ENCODE results near the gene MRPS27. TPM values are rescaled to one million over a fixed set of nuclear protein-coding genes. Genes with fewer than 3 reads are reported as not detected.

Gene MRPS27
- total RNA-seq, 1 donor from 2014 or later, result 56.0 TPM

GRCh38 chr5:72347801-72348308, 27.8 kb upstream of the MRPS27 start:
- no peak for DNase-seq (ENCODE audit: low spot score in 2 of 2, unreplicated experiment in 2 of 2)
- Mint-ChIP-seq H3K36me3 (peaks cover 34% of the 10 kb centered on the region), H3K27me3 (ENCODE audit: low read depth) (no peaks in the 10 kb centered on the region), H3K4me1 (peaks cover 5% of the 10 kb centered on the region), H3K27ac (no peak overlapping the region), H3K4me3 (no peak overlapping the region), H3K9me3 (no peaks in the 10 kb centered on the region)
- no peak for TF ChIP-seq CTCF (IDR thresholded peaks at IDR 0.05; ENCODE audit: unreplicated experiment)

- Mint-ChIP-seq H3K27ac (no peak overlapping the region), H3K36me3 (peaks cover 34% of the 10 kb centered on the region), H3K27me3 (ENCODE audit: low read depth) (no peaks in the 10 kb centered on the region)
These were observed 26.4 kb upstream of the MRPS27 start for GRCh38 chr5:72346398-72346797.

GRCh38 chr5:72338689-72339209, 18.7 kb upstream of the MRPS27 start:
- Mint-ChIP-seq H3K27ac (peak overlapping the region; percentile 83), H3K36me3 (peaks cover 33% of the 10 kb centered on the region)

More at GRCh38 chr5:72346398-72346797, 26.4 kb upstream of the MRPS27 start:
- Mint-ChIP-seq H3K9me3 (no peaks in the 10 kb centered on the region), H3K4me3 (no peak overlapping the region), H3K4me1 (peaks cover 4% of the 10 kb centered on the region)
- no peak for TF ChIP-seq CTCF (IDR thresholded peaks at IDR 0.05; ENCODE audit: unreplicated experiment)
- DNase-seq (ENCODE audit: low spot score in 2 of 2, unreplicated experiment in 2 of 2), result no peak

GRCh38 chr5:72337159-72337558, 17.1 kb upstream of the MRPS27 start:
- no peaks in the 10 kb centered on the region for H3K27me3 Mint-ChIP-seq (ENCODE audit: low read depth)
- peaks cover 30% of the 10 kb centered on the region for H3K36me3 Mint-ChIP-seq
- H3K9me3 Mint-ChIP-seq, result no peaks in the 10 kb centered on the region
- H3K4me1 Mint-ChIP-seq, result peaks cover 51% of the 10 kb centered on the region
- no peak for TF ChIP-seq CTCF (IDR thresholded peaks at IDR 0.05; ENCODE audit: unreplicated experiment)
- H3K4me3 Mint-ChIP-seq, result no peak overlapping the region
- no peak for DNase-seq (ENCODE audit: low spot score in 2 of 2, unreplicated experiment in 2 of 2)
- H3K27ac Mint-ChIP-seq, result peak overlapping the region; percentile 78

More at GRCh38 chr5:72338689-72339209, 18.7 kb upstream of the MRPS27 start:
- peaks cover 51% of the 10 kb centered on the region for H3K4me1 Mint-ChIP-seq
- H3K27me3 Mint-ChIP-seq (ENCODE audit: low read depth), result no peaks in the 10 kb centered on the region
- DNase-seq (ENCODE audit: low spot score in 2 of 2, unreplicated experiment in 2 of 2), result no peak
- no peak overlapping the region for H3K4me3 Mint-ChIP-seq
- H3K9me3 Mint-ChIP-seq, result no peaks in the 10 kb centered on the region
- TF ChIP-seq CTCF (IDR thresholded peaks at IDR 0.05; ENCODE audit: unreplicated experiment), result no peak

GRCh38 chr5:72330712-72331111, 10.7 kb upstream of the MRPS27 start:
- Mint-ChIP-seq H3K27me3 (ENCODE audit: low read depth) (no peaks in the 10 kb centered on the region), H3K4me3 (no peak overlapping the region), H3K36me3 (peaks cover 42% of the 10 kb centered on the region), H3K4me1 (peaks cover 3% of the 10 kb centered on the region), H3K27ac (no peak overlapping the region), H3K9me3 (no peaks in the 10 kb centered on the region)
- TF ChIP-seq CTCF (IDR thresholded peaks at IDR 0.05; ENCODE audit: unreplicated experiment), result no peak
- DNase-seq (ENCODE audit: low spot score in 2 of 2, unreplicated experiment in 2 of 2), result no peak
